ENCODE data around the gene KAT5. TPM values are rescaled to one million over a fixed set of nuclear protein-coding genes. Genes with fewer than 3 reads are reported as not detected.
A peak's percentile ranks its signal among the peaks of the same experiment; 100 is the strongest.

The KAT5 gene
- total RNA-seq, 1 donor: 44.2 TPM

DNA sequence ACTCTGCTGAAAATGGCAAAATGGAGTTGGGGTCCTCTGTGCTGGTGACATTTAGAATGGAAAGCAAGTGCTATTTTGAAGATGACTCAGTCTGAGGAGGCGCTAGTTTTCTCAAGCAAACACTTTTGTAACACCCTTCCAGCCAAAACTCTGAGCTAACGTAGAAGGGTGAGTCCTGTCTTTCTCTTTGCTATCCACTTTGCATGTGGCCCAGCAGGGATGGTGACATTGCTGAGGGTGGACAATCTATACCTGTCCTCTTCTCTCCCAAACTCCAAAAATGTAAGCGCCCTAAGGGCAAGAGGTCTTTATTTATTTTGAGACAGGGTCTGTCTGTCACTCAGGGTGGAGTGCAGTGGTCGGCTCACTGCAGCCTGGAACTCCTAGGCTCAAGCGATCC lies 3.6 kb upstream of the KAT5 start:
- Histone ChIP-seq H3K4me3 (ENCODE audit: insufficient read depth, low read length) (no peak overlapping the region), H3K79me2 (ENCODE audit: insufficient read depth, low read length) (peaks cover 11% of the 10 kb centered on the region), H3K4me1 (ENCODE audit: insufficient read depth, low read length) (peaks cover 14% of the 10 kb centered on the region), H3K36me3 (ENCODE audit: insufficient read depth, low read length) (peaks cover 2% of the 10 kb centered on the region), H3K4me2 (ENCODE audit: insufficient read depth, low read length) (no peak overlapping the region), H3K27ac (ENCODE audit: low read depth, low read length) (no peak overlapping the region), H2AFZ (ENCODE audit: low read length) (no peak overlapping the region), H4K20me1 (ENCODE audit: insufficient read depth, low read length) (peaks cover 2% of the 10 kb centered on the region), H3K9me3 (ENCODE audit: low read depth, low read length) (no peaks in the 10 kb centered on the region), H3K27me3 (ENCODE audit: insufficient read depth, low read length) (peaks cover 4% of the 10 kb centered on the region)
- TF ChIP-seq, protein P1, sequence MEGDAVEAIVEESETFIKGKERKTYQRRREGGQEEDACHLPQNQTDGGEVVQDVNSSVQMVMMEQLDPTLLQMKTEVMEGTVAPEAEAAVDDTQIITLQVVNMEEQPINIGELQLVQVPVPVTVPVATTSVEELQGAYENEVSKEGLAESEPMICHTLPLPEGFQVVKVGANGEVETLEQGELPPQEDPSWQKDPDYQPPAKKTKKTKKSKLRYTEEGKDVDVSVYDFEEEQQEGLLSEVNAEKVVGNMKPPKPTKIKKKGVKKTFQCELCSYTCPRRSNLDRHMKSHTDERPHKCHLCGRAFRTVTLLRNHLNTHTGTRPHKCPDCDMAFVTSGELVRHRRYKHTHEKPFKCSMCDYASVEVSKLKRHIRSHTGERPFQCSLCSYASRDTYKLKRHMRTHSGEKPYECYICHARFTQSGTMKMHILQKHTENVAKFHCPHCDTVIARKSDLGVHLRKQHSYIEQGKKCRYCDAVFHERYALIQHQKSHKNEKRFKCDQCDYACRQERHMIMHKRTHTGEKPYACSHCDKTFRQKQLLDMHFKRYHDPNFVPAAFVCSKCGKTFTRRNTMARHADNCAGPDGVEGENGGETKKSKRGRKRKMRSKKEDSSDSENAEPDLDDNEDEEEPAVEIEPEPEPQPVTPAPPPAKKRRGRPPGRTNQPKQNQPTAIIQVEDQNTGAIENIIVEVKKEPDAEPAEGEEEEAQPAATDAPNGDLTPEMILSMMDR (IDR thresholded peaks at IDR 0.05; ENCODE audit: extremely low read depth, low read depth, low read length): no peak
- DNase-seq (ENCODE audit: insufficient read length, low spot score, missing footprints): no peak

DNA sequence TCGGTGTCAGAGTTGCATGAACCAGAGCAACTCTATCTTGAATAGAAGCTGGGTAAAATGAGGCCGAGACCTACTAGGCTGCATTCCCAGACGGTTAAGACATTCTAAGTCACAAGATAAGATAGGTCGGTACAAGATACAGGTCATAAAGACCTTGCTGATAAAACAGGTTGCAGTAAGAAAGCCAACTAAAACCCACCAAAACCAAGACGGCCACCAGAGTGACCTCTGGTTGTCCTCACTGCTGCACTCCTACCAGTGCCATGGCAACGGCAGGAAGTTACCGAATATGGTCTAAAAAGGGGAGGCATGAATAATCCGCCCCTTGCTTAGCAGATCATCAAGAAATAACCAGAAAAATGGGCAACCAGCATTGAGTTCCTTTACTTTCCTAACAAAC lies 2.4 kb upstream of the KAT5 start:
- no peak for DNase-seq (ENCODE audit: insufficient read length, low spot score, missing footprints)
- Histone ChIP-seq H2AFZ (ENCODE audit: low read length) (no peak overlapping the region), H3K79me2 (ENCODE audit: insufficient read depth, low read length) (peaks cover 14% of the 10 kb centered on the region), H3K9me3 (ENCODE audit: low read depth, low read length) (no peaks in the 10 kb centered on the region), H3K27me3 (ENCODE audit: insufficient read depth, low read length) (peaks cover under 1% of the 10 kb centered on the region), H3K4me3 (ENCODE audit: insufficient read depth, low read length) (no peak overlapping the region), H3K36me3 (ENCODE audit: insufficient read depth, low read length) (peaks cover 14% of the 10 kb centered on the region), H3K27ac (ENCODE audit: low read depth, low read length) (no peak overlapping the region), H3K4me1 (ENCODE audit: insufficient read depth, low read length) (peaks cover 14% of the 10 kb centered on the region), H3K4me2 (ENCODE audit: insufficient read depth, low read length) (no peak overlapping the region), H4K20me1 (ENCODE audit: insufficient read depth, low read length) (peaks cover 2% of the 10 kb centered on the region)
- TF ChIP-seq, protein P1 (IDR thresholded peaks at IDR 0.05; ENCODE audit: extremely low read depth, low read depth, low read length): no peak

DNA sequence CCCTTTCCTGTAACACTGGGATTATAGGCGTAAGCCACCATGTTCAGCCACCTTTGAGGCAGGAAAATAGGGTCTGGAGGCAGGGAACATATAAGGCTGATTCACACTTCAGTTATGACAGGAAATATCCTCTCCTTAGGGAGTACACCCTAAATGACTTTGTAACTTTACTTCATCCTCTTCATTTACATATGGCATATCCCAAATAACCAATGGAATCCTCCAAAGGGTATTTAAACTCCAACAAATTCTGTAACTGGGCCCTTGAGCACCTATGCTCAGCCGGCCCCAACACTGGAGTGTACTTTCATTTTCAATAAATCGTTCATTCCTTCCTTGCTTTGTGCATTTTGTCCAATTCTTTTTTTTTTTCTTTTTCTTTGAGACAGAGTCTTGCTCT lies 1.6 kb upstream of the KAT5 start:
- no peak for DNase-seq (ENCODE audit: insufficient read length, low spot score, missing footprints)
- H3K36me3 ChIP-seq (ENCODE audit: insufficient read depth, low read length): peaks cover 20% of the 10 kb centered on the region
- H3K27me3 ChIP-seq (ENCODE audit: insufficient read depth, low read length): no peaks in the 10 kb centered on the region
- peaks cover 18% of the 10 kb centered on the region for H3K79me2 ChIP-seq (ENCODE audit: insufficient read depth, low read length)
- H3K4me1 ChIP-seq (ENCODE audit: insufficient read depth, low read length): peaks cover 14% of the 10 kb centered on the region
- TF ChIP-seq, protein P1 (IDR thresholded peaks at IDR 0.05; ENCODE audit: extremely low read depth, low read depth, low read length): no peak
- H3K4me3 ChIP-seq (ENCODE audit: insufficient read depth, low read length): no peak overlapping the region
- no peaks in the 10 kb centered on the region for H3K9me3 ChIP-seq (ENCODE audit: low read depth, low read length)
- peaks cover 2% of the 10 kb centered on the region for H4K20me1 ChIP-seq (ENCODE audit: insufficient read depth, low read length)
- H2AFZ ChIP-seq (ENCODE audit: low read length): peak overlapping the region; percentile 41
- no peak overlapping the region for H3K4me2 ChIP-seq (ENCODE audit: insufficient read depth, low read length)
- no peak overlapping the region for H3K27ac ChIP-seq (ENCODE audit: low read depth, low read length)

DNA sequence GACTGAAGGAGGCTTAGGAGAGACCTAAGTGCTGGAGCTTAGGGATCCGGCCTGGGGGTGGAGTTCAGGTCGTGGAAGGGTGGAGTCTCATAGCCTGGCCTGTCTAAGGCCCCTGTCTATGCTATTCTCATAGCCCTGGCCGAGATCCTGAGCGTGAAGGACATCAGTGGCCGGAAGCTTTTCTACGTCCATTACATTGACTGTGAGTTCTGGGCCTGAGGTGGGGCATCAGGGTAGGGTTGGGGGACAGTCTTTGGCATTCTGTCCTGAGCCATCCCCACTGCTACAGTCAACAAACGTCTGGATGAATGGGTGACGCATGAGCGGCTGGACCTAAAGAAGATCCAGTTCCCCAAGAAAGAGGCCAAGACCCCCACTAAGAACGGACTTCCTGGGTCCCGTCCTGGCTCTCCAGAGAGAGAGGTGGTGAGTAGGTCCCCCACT lies 603 bp downstream of the KAT5 start:
- peak overlapping the region; percentile 100 for H3K27ac ChIP-seq (ENCODE audit: low read depth, low read length)

More for the DNA sequence above, 603 bp downstream of the KAT5 start:
- Histone ChIP-seq H3K79me2 (ENCODE audit: insufficient read depth, low read length) (peaks cover 32% of the 10 kb centered on the region), H2AFZ (ENCODE audit: low read length) (peak overlapping the region; percentile 100), H3K4me1 (ENCODE audit: insufficient read depth, low read length) (peaks cover 14% of the 10 kb centered on the region), H3K27me3 (ENCODE audit: insufficient read depth, low read length) (no peaks in the 10 kb centered on the region), H3K4me2 (ENCODE audit: insufficient read depth, low read length) (peak overlapping the region; percentile 96), H4K20me1 (ENCODE audit: insufficient read depth, low read length) (peaks cover 6% of the 10 kb centered on the region), H3K36me3 (ENCODE audit: insufficient read depth, low read length) (peaks cover 41% of the 10 kb centered on the region), H3K4me3 (ENCODE audit: insufficient read depth, low read length) (peak overlapping the region; percentile 96), H3K9me3 (ENCODE audit: low read depth, low read length) (no peaks in the 10 kb centered on the region)
- TF ChIP-seq, protein P1 (IDR thresholded peaks at IDR 0.05; ENCODE audit: extremely low read depth, low read depth, low read length): no peak
- DNase-seq (ENCODE audit: insufficient read length, low spot score, missing footprints): peak; percentile 98
